ENCODE measurements around the gene NF1. TPM values are rescaled to one million over a fixed set of nuclear protein-coding genes. Genes with fewer than 3 reads are reported as not detected.

NF1 gene
- total RNA-seq, 1 donor from 2014 or later, result 53.7 TPM

- FAIRE-seq (no peak), DNase-seq (ENCODE audit: low read depth) (no peak)
- Histone ChIP-seq H3K36me3 (ENCODE audit: insufficient read depth, low read length) (peaks cover 54% of the 10 kb centered on the region), H3K4me1 (ENCODE audit: insufficient read depth, low read length) (no peaks in the 10 kb centered on the region), H4K20me1 (ENCODE audit: insufficient read depth, low read length) (no peaks in the 10 kb centered on the region), H3K4me2 (ENCODE audit: low read length) (no peak overlapping the region), H3K27me3 (ENCODE audit: insufficient read depth, low read length) (no peaks in the 10 kb centered on the region), H3K9ac (ENCODE audit: low read length) (no peak overlapping the region), H3K27ac (ENCODE audit: low read depth, low read length) (no peak overlapping the region), H3K4me3 (ENCODE audit: insufficient read depth, low read depth, low read length) (no peak overlapping the region), H3K79me2 (ENCODE audit: insufficient read depth, low read length) (no peaks in the 10 kb centered on the region), H2AFZ (ENCODE audit: low read depth, low read length) (no peak overlapping the region), H3K9me3 (ENCODE audit: insufficient read depth, low read depth, low read length) (no peaks in the 10 kb centered on the region)
- Mint-ChIP-seq H3K9me3 (ENCODE audit: unreplicated experiment) (no peaks in the 10 kb centered on the region), H3K4me3 (ENCODE audit: unreplicated experiment) (no peak overlapping the region), H3K4me1 (ENCODE audit: low read depth, unreplicated experiment) (no peaks in the 10 kb centered on the region), H3K27me3 (ENCODE audit: low read depth, unreplicated experiment) (no peaks in the 10 kb centered on the region), H3K36me3 (ENCODE audit: low read depth, unreplicated experiment) (peaks cover 10% of the 10 kb centered on the region), H3K27ac (ENCODE audit: unreplicated experiment) (no peak overlapping the region)
- TF ChIP-seq EZH2 (IDR thresholded peaks at IDR 0.05; ENCODE audit: insufficient read depth, low read length), result no peak
- no peak for TF ChIP-seq CTCF (IDR thresholded peaks at IDR 0.05; ENCODE audit: insufficient read depth, low read depth, low read length)
These were observed 141.4 kb downstream of the NF1 start for GRCh38 chr17:31236137-31236536.

- Histone ChIP-seq H3K27ac (ENCODE audit: low read depth, low read length) (no peak overlapping the region), H3K79me2 (ENCODE audit: insufficient read depth, low read length) (no peaks in the 10 kb centered on the region), H3K4me2 (ENCODE audit: low read length) (no peak overlapping the region), H3K4me3 (ENCODE audit: insufficient read depth, low read depth, low read length) (no peak overlapping the region), H2AFZ (ENCODE audit: low read depth, low read length) (no peak overlapping the region), H3K9ac (ENCODE audit: low read length) (no peak overlapping the region), H3K36me3 (ENCODE audit: insufficient read depth, low read length) (peaks cover 55% of the 10 kb centered on the region), H3K4me1 (ENCODE audit: insufficient read depth, low read length) (no peaks in the 10 kb centered on the region), H3K9me3 (ENCODE audit: insufficient read depth, low read depth, low read length) (no peaks in the 10 kb centered on the region), H3K27me3 (ENCODE audit: insufficient read depth, low read length) (no peaks in the 10 kb centered on the region), H4K20me1 (ENCODE audit: insufficient read depth, low read length) (no peaks in the 10 kb centered on the region)
- Mint-ChIP-seq H3K27me3 (ENCODE audit: low read depth, unreplicated experiment) (no peaks in the 10 kb centered on the region), H3K4me3 (ENCODE audit: unreplicated experiment) (no peak overlapping the region), H3K27ac (ENCODE audit: unreplicated experiment) (no peak overlapping the region), H3K36me3 (ENCODE audit: low read depth, unreplicated experiment) (peaks cover 10% of the 10 kb centered on the region), H3K4me1 (ENCODE audit: low read depth, unreplicated experiment) (no peaks in the 10 kb centered on the region), H3K9me3 (ENCODE audit: unreplicated experiment) (no peaks in the 10 kb centered on the region)
- no peak for TF ChIP-seq EZH2 (IDR thresholded peaks at IDR 0.05; ENCODE audit: insufficient read depth, low read length)
- no peak for TF ChIP-seq CTCF (IDR thresholded peaks at IDR 0.05; ENCODE audit: insufficient read depth, low read depth, low read length)
- DNase-seq (ENCODE audit: low read depth), result no peak
- no peak for FAIRE-seq
These were observed 141.9 kb downstream of the NF1 start for GRCh38 chr17:31236712-31237111.

GRCh38 chr17:31241116-31241515, 146.3 kb downstream of the NF1 start:
- no peak overlapping the region for H3K4me3 ChIP-seq (ENCODE audit: insufficient read depth, low read depth, low read length)
- H3K27ac ChIP-seq (ENCODE audit: low read depth, low read length), result no peak overlapping the region
- no peaks in the 10 kb centered on the region for H4K20me1 ChIP-seq (ENCODE audit: insufficient read depth, low read length)
- H2AFZ ChIP-seq (ENCODE audit: low read depth, low read length), result no peak overlapping the region
- TF ChIP-seq CTCF (IDR thresholded peaks at IDR 0.05; ENCODE audit: insufficient read depth, low read depth, low read length) (no peak), EZH2 (IDR thresholded peaks at IDR 0.05; ENCODE audit: insufficient read depth, low read length) (no peak)
- Mint-ChIP-seq H3K36me3 (ENCODE audit: low read depth, unreplicated experiment) (peaks cover 11% of the 10 kb centered on the region), H3K27ac (ENCODE audit: unreplicated experiment) (no peak overlapping the region), H3K27me3 (ENCODE audit: low read depth, unreplicated experiment) (no peaks in the 10 kb centered on the region), H3K4me3 (ENCODE audit: unreplicated experiment) (no peak overlapping the region), H3K9me3 (ENCODE audit: unreplicated experiment) (no peaks in the 10 kb centered on the region), H3K4me1 (ENCODE audit: low read depth, unreplicated experiment) (no peaks in the 10 kb centered on the region)
- H3K79me2 ChIP-seq (ENCODE audit: insufficient read depth, low read length), result peaks cover 2% of the 10 kb centered on the region
- no peak overlapping the region for H3K4me2 ChIP-seq (ENCODE audit: low read length)
- DNase-seq (ENCODE audit: low read depth), result no peak
- FAIRE-seq, result no peak
- H3K36me3 ChIP-seq (ENCODE audit: insufficient read depth, low read length), result peaks cover 42% of the 10 kb centered on the region
- H3K4me1 ChIP-seq (ENCODE audit: insufficient read depth, low read length), result no peaks in the 10 kb centered on the region
- no peaks in the 10 kb centered on the region for H3K27me3 ChIP-seq (ENCODE audit: insufficient read depth, low read length)
- H3K9ac ChIP-seq (ENCODE audit: low read length), result no peak overlapping the region
- H3K9me3 ChIP-seq (ENCODE audit: insufficient read depth, low read depth, low read length), result no peaks in the 10 kb centered on the region

All from astrocyte (in vitro differentiated cells and primary cell).